ENCODE data around the gene RASA3.

- no peak for TF ChIP-seq EZH2 (IDR thresholded peaks at IDR 0.05; ENCODE audit: borderline replicate concordance, low read length)
- no peak for TF ChIP-seq CTCF (conservative IDR thresholded peaks at IDR 0.05 in 1 of 2, IDR thresholded peaks at IDR 0.05 in 1 of 2; ENCODE audit: extremely low read depth in 1 of 2, insufficient read depth in 1 of 2, low read depth in 1 of 2, low read length in 2 of 2)
These were observed 110.1 kb downstream of the RASA3 start for GRCh38 chr13:114022309-114022669.
